Middle frontal gyrus (tissue), 1 donor: Measurements from ENCODE around the gene SLC6A8.
"Not testable (repeated sequence)": the region's sequence is repeated elsewhere in the genome, so short reads cannot be mapped to it uniquely, and the experiment has no call there.

Experiments
- DNase-seq: peaks from one replicate; pipeline ENCODE4 v3.0.0-alpha.2; 2015; ENCODE audit warnings: low spot score; ENCODE audit errors: extremely low spot score

Gene SLC6A8

DNA sequence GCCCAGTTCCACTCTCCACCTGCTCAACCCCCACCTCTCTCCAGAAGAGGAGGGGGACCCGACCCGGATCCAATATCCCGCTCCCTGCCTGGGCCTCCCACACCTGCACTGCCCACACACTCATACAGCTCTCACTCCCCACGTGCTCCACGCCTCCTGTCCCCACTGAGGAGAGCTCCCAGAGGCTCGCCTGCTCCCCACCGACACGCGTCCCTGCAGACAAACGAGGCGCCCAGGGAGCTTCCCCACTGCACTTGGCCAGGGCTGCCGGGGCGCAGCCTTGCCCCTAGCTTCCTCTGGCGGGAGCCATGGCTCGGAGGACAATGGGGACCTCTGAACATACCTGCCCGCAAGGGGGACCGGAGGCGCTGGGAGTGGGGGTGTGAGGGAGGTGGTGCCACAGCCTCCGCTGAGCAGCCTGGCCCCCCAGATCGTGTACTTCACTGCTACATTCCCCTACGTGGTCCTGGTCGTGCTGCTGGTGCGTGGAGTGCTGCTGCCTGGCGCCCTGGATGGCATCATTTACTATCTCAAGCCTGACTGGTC lies 5.0 kb downstream of the SLC6A8 start:
- no peak for DNase-seq

DNA sequence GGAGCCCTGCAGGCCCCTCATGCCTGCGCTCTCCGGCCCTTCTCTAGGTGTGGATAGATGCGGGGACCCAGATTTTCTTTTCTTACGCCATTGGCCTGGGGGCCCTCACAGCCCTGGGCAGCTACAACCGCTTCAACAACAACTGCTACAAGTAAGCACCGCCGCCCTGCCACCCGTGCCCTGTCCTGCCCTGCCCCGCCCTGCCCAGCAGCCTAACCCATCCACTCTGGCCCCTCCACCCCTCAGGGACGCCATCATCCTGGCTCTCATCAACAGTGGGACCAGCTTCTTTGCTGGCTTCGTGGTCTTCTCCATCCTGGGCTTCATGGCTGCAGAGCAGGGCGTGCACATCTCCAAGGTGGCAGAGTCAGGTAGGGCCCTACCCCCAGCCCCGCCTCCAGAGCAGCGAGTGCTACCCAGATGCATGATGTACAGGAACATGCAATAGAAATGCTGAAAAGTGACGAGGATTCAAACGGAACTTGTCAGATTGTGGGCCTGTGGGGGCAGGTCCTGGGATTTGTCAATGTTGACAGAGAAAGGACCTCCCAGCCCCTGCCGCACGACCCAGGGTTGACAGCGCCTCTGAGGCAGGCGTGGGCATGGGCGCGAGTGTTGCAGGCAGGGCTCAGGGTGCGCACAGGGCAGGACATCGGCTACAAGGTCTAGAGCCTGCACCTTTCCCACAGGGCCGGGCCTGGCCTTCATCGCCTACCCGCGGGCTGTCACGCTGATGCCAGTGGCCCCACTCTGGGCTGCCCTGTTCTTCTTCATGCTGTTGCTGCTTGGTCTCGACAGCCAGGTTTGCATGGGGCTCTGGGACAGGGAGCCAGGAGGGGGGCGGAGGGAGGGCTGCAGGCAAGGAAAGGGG lies 5.7 kb downstream of the SLC6A8 start:
- no peak for DNase-seq

DNA sequence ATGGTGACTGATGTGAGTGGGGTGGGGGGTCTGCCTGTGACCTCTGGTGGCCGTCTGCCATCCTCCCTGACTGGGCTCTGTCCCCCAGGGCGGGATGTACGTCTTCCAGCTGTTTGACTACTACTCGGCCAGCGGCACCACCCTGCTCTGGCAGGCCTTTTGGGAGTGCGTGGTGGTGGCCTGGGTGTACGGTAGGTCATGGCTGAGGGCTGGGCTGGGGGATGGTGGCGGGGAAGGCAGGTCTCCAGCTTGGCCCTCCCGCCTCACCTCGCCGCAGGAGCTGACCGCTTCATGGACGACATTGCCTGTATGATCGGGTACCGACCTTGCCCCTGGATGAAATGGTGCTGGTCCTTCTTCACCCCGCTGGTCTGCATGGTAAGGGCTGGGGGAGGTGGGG lies 6.5 kb downstream of the SLC6A8 start:
- not testable (repeated sequence) for DNase-seq

DNA sequence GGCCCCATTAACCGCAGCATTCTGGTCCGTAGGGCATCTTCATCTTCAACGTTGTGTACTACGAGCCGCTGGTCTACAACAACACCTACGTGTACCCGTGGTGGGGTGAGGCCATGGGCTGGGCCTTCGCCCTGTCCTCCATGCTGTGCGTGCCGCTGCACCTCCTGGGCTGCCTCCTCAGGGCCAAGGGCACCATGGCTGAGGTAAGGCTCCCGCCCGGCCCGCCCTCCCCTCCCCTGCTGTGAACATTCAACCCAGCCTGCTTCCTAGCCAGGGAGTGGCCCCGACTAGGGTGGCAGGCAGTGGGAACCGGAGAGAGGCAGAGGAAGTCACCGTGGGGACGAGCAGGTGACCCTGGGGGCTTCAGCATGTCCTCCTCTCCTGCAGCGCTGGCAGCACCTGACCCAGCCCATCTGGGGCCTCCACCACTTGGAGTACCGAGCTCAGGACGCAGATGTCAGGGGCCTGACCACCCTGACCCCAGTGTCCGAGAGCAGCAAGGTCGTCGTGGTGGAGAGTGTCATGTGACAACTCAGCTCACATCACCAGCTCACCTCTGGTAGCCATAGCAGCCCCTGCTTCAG lies 7.1 kb downstream of the SLC6A8 start:
- no peak for DNase-seq

DNA sequence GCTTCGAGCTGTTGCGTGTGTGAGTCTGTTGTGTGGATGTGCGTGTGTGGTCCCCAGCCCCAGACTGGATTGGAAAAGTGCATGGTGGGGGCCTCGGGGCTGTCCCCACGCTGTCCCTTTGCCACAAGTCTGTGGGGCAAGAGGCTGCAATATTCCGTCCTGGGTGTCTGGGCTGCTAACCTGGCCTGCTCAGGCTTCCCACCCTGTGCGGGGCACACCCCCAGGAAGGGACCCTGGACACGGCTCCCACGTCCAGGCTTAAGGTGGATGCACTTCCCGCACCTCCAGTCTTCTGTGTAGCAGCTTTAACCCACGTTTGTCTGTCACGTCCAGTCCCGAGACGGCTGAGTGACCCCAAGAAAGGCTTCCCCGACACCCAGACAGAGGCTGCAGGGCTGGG lies 8.4 kb downstream of the SLC6A8 start:
- DNase-seq, result no peak

DNA sequence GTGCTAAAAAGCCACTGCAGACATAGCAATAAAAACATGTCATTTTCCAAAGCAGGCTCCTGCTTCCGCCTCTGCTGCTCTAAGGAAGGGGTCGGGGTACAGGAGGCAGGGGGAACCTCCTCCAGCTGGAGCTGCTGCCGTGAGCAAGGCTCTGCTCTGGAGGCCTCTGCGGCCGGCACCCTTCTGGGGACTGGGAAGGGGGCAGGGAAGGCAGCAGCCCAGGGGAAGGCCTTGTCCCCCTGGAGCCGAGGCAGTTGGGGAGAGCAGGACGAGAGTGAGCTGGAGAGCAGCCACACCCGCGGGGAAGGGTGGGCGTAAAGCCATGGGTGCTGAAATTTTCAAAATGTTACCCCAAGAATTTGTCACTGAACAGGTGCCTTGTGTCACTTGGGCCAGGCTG lies 8.8 kb downstream of the SLC6A8 start:
- DNase-seq, result not testable (repeated sequence)

DNA sequence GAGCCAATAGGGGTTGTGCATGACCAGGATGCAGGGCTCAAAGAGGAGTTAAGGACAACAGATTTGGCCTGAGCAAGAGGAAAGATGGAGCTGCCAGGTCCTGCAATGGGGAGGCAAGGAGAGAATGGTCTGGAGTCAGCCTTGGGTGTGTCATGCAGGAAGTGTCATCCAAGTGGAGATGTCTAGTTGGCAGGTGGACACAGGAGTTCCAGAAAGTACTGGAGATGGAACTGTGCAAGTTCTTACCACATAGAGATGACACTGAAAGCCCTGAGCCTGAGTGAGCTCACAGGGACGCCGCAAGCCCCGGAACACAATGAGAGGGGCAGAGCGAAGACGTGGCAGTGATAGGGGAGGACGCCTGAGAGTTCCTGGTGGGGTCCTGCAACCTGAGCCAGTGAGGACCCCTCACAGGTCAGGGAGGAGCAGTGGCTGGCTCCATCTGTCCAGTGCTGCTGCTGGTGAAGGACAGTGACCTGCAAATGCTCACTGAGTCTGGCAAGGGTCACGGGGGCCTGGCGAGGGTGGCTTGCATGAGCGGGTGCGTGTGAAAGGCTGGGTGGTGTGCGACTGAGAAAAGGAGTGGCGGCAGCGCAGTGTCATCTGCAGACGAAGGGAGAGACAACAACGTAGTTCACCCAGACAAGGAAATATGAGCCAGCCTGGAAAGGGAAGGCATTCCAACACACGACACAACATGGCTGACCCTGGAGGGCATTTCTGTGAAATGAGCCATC lies 9.4 kb downstream of the SLC6A8 start:
- DNase-seq, result not testable (repeated sequence)

DNA sequence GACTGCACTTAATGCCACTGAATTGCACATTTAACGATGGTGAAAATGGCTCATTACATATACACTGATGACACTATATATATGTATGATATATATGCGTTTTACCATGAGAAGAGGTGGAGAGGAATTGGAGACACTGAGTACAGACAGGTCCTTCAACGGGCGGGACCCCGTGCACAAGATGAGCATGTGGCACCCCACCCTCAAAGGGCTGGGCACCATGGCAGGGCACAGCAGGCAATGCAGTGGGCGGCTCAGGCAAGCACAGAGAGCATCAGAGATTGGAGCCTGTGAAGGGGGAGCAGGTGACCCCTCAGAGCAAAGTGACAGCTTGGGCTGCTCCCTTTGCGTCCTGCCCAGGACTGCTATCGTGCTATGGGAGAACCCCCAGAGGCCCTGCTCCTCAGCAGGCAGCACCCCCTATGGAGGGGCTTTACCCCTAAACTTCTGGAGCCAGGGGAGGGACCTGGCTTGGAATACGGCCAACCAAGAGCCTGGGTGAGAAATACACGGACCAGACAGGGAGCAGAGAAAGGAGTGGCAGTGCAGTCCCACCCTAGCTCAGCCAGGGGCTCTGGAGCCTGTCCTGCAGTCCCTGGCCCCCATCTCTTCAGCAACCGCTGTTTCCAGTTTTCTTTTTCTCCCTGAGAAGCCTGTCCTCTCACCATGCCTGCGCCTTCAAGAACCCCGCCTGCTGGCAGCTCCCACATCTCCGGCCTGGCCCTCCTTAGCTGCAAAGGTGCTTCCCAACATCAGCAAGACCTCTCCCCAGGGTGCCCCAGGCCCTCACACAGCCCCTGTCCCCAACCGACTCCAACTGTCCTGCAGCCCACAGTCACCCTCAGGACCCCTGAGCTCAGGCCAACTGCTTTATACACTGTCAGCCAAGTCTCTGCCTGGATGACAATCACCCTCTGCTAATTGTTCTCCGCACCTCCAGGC lies 10.5 kb downstream of the SLC6A8 start:
- DNase-seq, result no peak

DNA sequence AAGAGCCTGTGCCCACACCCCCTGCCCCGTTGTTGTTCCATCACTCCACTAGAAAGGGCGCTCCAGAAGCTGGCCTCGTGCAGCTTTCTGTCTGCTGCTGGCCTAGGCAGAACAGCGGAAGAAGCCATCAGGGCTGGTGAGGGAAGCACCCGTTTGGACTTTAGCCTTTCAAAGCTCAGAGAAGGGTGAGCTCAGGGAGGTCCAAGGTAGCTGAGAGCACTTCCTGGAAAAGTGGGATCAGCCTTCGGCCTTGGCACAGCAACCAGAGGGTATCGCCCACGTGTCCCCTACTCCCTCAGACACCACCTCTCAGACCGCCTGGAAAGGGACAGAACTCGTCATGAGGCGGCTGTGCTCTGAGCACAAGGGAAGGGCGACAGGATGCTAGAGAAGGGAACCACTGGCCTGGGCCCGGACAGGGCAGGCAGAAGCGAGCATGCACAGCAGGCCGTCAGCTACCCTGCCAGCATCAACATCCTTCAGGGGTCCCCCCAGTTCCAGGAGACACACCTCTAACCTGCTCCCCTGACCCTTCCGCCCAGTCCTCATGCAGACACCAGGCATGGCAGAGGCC lies 11.6 kb downstream of the SLC6A8 start:
- not testable (repeated sequence) for DNase-seq

DNA sequence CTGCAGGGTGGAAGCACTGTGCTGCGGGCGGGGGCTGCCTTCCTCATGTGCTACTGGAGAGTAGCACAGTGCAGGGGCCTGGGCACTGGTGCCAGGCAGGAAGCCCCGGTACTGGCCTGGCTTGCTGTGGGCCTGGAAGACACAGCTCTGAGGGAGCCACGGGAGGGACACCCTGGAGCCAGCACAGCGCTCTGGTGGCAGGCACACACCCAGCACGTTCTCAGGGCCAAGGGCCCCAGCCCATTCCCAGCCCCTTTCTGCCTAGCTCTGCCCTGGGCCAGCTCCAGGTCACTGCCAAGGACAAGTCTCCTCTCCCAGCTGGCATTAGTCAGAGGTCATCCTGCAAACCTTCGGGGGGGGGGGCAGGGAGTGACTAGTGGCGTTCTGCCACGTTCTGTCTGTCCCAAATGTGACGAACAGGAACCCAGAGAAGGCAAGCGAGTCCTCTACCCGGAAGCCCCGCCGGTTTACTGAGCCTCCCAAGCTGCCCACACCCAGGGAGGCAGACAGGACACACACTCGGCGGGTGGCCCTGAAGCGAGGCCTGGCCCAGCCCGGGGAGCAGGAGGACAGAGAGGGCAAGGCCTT lies 12.2 kb downstream of the SLC6A8 start:
- not testable (repeated sequence) for DNase-seq

DNA sequence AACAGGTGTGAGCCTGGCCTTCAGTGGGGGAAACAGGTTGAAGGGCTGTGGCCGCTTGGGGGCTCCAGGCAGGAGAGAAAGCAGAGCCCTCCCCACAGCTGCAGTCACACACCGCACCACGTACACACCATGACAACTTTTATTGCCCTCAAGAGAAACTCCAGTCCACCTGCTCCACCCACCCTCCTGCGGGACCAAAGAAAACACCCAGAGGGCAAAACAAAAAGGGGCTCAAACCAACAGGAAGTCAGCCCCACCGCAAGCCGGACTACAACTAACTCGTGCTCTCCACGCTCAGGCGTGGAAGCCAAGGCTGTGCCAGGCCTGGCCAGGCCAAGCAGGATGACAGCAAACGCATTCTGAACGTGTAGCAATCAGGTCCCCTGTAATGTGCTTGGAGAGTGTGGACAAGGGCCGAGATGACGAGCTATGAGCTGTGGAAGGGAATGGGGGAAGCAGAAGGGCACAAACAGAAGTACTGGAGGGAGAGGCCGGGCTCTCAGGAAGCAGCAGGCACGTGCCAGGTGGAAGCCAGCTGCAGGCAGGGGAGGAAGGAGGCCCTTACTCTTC lies 12.7 kb downstream of the SLC6A8 start:
- no peak for DNase-seq

DNA sequence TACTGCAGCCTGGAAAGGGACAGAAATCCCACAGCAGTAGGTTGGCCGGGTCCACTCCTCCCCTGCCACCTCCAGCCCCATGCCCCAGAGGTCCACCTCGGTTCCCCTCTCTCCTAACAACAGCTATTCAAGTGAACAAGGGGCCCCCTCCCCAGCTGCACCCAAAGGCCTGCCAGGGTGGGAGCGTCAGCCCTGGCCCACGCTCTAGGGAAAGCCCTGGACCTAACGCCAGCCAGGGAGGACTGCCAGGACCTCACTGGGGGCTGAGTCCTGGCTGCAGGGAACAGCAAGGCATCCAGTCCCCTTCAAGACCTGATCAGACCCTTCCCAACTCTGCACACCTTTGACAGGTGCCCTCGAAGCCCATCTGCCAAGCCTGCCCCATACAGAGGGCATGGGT lies 13.2 kb downstream of the SLC6A8 start:
- no peak for DNase-seq

DNA sequence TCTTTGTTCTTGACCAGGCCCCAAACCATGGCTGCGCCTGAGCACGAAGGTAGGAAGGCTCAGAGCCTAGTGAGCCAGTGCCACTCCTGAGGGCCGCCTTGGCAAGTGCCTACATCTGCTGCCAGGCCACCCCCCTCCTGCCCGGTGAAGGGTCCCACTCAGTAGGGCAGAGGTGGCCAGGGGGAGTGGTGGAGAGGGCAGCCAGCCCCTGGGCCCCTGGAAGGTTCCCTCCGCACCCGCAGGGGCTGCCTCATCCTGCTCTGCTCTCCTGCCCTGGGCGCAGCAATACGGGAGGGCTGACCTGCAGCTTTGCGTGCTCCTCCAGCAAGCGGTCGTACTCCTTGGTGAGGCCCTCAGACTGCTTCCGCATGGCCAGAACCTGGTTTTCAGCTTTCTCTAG lies 14.0 kb downstream of the SLC6A8 start:
- DNase-seq, result no peak

DNA sequence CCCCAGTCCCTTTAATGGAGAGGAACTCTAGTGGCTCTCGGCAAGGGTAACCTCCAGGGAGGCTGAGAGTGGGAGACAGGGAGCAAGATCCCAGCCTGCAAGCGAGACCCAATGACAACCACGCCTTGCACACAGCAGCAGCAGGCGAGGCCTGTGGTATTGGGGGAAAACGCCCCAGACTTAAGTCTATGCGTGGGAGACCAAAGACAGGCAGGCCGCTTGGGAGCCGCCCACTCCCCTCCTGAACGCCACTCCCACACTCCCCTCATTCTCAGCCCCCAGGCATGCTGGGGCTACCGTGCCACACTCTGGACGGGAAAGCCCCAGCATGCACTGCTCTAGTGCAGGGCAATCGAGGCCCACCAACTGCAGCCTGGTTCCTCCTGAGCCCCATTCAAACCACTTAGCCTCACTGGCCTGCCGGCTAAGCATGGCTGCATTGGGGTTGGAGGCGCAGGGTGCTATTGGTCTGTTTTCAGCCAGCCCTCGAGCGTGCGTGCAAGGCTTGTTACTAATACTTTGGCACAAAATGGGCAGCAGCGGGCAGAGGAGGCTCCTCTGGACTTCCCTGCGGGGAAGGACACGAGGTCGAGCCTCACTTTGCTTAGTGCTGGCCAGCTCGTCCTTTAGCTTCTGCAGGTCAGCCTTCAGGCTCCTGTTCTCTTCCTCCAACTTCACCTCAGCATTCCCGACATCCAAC lies 14.8 kb downstream of the SLC6A8 start:
- no peak for DNase-seq

DNA sequence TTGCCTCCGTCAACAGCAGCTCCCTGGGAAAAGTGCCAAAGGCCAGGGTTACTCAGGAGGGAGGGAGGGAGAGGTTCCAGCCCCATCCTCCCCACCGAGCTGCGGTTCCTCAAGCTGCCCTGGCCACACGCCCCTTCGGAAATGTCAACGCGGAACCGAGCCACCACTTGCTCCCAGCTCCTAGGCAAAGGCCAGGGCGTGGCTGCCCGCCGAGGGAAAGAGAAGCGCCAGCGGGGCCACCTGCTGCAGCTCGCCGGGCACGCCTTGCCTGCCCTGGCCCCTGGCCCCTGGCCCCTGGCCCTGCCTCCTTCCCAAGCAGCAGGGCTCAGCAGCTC lies 15.3 kb downstream of the SLC6A8 start:
- DNase-seq, result no peak

DNA sequence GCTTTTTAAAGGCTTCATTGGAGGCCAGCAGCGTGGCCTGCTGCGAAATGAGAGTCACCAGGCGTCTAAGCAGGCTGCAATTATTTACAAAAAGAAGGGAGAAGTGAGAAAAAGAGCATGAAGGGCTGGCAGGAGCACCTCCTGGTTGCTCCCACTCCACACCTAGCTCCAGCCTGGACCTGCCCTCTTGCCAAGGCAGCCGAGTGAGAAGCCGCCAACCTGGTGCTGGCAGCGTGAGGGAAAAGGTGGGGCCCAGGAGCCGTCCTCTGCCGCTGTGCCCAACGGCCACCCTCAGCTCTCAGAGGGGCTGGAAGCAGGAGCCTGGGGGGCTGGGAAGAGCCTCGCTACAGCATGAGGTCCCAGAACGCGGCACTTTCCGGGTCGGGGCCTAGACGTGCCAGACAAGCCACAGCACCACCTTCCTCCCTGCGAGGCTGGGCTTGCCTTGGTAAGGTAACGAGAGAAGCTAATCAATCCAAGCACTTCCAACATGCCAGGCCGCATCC lies 16.3 kb downstream of the SLC6A8 start:
- no peak for DNase-seq

DNA sequence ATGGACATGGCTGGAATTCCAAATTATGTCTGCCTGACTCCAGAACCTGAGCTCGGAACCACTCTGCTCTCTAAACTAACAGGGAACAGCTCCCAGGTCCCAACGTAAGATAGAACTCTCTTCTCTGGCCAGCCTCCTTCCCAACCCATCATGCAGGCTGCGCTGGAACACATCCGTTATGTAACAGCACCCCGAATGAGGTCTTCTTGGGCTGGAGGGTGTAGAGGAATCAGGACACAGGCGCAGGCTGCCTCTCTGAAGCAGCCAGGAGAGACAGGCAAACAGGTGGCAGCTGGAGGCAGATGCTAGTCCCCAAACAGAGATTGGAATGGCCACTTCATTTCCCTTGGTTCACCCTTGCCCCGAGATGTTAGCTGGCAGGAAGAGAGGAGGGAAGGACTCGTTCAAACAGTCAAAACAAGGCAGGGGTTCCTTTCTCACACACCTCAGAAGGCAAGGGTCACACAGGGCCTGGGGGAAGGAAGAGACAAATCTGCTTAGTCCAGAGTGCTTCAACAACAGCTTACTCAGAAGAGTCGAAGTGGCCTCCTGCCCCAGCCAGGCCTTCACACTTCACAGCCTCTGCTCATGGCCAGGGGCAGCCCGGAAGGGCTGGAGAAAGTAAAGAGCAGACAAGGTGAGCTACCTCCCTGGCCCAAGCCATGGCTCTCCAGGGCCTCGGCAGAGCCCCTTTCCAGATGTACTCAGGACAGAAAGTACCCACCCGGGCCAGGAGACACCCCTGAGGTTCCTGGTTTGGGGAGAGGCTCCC lies 17.1 kb downstream of the SLC6A8 start:
- not testable (repeated sequence) for DNase-seq

DNA sequence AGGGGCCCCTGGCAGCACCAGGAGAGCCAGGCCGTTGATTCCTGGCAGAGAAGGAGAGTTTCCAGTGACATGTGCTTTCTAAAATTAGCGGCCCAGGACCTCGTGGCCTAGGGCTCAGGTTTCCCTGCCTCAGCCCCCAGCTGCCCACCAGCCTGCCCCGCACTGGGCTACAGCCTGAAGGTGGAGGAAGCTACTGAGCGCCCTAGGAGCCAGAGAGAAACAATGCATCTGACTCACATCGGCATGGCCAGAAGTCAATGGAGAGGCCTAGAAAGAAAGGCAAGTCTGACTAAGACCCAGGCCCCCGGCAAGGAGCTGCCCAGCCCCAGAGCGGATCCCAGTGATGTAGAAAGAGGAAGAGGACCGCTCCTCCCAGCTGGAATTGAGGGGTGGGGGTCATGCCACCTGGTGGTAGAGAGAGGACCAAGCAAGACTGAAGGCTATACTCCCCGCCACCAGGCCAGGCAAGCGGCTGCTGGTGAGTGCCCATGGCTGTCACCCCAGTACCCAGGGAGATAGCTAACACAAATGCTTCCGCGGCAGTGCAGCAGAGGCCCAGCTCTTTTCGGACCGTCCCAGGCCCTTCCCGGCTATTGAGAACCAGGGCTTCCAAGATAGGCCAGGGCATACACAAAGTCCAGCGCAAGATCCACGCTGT lies 17.8 kb downstream of the SLC6A8 start:
- not testable (repeated sequence) for DNase-seq
